ENCODE results near the gene USO1.

USO1 gene

DNA sequence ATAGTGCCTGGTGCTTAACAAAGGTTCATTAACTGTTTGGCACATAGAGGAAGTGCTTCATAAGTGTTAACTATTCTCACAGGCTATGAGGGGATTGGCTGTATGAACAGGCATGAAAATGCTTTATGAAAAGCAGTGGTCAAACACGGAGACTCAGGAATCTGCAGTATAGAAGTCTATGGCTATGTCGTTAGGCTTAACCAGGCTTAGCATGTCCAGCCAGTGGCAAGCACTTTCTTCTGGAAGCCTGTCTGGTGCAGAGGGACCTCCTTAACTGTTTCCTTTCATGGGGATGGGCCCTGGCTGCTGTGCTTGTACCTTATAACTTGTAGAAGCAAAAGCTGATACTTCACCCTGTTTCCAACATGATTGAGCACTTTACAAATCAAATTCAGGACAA is 99.4 kb downstream of the USO1 start:
- no peak overlapping the region for H3K4me3 ChIP-seq (ENCODE audit: low read depth, low read length)
- in situ Hi-C loops (cut with HindIII; ENCODE audit: low sequenced_read_pairs), result no loop called here
- TF ChIP-seq, protein P1, sequence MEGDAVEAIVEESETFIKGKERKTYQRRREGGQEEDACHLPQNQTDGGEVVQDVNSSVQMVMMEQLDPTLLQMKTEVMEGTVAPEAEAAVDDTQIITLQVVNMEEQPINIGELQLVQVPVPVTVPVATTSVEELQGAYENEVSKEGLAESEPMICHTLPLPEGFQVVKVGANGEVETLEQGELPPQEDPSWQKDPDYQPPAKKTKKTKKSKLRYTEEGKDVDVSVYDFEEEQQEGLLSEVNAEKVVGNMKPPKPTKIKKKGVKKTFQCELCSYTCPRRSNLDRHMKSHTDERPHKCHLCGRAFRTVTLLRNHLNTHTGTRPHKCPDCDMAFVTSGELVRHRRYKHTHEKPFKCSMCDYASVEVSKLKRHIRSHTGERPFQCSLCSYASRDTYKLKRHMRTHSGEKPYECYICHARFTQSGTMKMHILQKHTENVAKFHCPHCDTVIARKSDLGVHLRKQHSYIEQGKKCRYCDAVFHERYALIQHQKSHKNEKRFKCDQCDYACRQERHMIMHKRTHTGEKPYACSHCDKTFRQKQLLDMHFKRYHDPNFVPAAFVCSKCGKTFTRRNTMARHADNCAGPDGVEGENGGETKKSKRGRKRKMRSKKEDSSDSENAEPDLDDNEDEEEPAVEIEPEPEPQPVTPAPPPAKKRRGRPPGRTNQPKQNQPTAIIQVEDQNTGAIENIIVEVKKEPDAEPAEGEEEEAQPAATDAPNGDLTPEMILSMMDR (IDR thresholded peaks at IDR 0.05; ENCODE audit: low read depth, low read length, missing control alignments), result no peak
- no peak for DNase-seq (ENCODE audit: low read depth)

DNA sequence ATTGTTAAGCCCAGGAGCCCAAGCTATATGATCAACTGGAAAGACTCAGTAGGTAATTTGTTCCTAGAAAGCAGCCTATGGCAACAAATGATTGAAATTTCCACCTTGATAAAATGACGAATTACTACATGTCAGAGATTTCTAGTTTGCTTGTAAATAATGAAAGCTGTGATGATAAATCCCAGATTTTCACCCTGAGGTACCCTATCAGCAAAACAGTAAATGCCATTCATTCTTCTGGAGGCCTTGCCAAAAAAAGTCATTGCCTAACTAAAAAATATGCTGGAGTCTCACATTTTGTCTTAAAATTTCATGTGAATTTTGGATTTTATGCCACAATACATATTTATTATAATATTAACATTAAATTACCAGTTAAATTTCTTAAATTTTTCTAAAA is 106.5 kb downstream of the USO1 start:
- in situ Hi-C loops (cut with HindIII; ENCODE audit: low sequenced_read_pairs), result no loop called here
- no peak for DNase-seq (ENCODE audit: low read depth)
- H3K4me3 ChIP-seq (ENCODE audit: low read depth, low read length), result no peak overlapping the region
- TF ChIP-seq, protein P1 (IDR thresholded peaks at IDR 0.05; ENCODE audit: low read depth, low read length, missing control alignments), result no peak

DNA sequence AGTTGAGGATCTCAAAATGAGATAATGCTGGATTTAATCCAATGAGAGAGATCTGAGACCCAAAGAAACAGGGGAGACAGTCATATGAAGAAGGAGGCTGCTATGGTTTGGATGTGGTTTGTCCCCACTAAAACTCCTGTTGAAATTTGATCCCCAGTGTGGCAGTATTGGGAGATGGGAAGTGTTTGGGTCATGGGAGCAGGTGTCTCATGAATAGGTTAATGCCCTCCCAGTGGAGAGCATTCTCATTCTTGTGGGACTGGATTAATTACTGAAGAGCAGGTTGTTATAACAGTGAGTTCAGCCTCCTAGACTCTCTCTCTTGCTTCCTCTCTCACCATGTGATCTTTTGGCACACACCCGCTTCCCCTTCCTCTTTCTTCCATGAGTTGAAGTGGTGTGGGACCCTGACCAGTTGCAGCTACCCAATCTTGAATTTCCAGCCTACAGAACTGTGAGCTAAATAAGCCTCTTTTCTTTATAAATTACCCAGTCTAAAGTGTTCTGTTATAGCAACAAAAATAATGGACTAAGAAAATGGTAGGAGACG is 107.6 kb downstream of the USO1 start:
- TF ChIP-seq, protein P1 (IDR thresholded peaks at IDR 0.05; ENCODE audit: low read depth, low read length, missing control alignments), result no peak
- in situ Hi-C loops (cut with HindIII; ENCODE audit: low sequenced_read_pairs), result no loop called here
- no peak for DNase-seq (ENCODE audit: low read depth)

DNA sequence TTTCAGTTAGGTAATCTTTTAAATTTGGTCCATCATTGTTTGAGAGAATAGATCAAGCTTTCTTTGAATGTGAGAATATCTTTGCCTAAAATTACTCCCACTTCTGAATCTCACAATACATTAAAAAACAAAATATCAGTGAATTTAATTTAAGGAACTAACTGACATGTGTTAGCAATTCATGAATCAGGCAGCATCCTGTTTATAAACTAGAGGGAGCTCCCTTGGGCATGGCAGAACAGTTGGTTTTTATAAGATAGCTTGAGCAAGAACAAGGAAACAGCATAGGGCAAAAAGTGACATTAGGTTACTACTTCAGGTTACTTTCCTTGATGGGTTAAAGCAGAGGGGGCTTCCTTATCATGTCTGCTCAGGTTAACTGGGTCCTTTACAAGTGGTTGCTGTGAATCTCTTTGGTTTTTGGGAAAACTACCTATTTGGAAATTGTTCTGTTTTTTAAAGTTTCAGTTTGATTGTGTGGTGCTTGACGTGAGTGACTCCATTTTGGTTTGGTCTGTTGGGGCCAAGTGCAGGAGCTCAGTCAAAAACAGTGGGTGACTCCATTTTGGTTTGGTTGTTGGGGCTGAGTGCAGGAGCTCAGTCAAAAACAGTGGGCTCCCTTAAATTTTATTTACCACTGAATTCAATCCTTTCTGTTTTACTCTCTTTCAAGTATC is 109.9 kb downstream of the USO1 start:
- no peak for DNase-seq (ENCODE audit: low read depth)
- TF ChIP-seq, protein P1 (IDR thresholded peaks at IDR 0.05; ENCODE audit: low read depth, low read length, missing control alignments), result no peak
- no peak overlapping the region for H3K4me3 ChIP-seq (ENCODE audit: low read depth, low read length)
- in situ Hi-C loops (cut with HindIII; ENCODE audit: low sequenced_read_pairs), result no loop called here

More for the DNA sequence above, 107.6 kb downstream of the USO1 start:
- no peak overlapping the region for H3K4me3 ChIP-seq (ENCODE audit: low read depth, low read length)

DNA sequence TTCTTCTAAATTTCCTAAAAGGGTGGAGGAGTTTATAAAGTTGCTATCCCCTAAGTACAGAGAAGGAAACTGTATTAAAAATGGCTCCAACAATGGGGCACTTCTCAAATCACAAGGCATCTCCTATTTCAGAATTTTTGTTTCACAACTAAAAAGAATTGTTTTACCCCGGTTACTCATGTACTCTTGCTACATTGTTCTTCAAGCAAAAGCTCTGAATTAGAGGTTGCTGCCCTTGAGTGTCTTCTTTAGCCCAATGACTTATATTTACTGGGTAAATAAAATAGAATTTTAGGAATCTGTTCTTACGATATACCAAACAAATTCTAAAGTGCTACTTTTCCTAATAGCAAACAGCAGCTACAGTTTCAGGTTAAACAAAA is 110.4 kb downstream of the USO1 start:
- in situ Hi-C loops (cut with HindIII; ENCODE audit: low sequenced_read_pairs), result no loop called here
- DNase-seq (ENCODE audit: low read depth), result no peak
- TF ChIP-seq, protein P1 (IDR thresholded peaks at IDR 0.05; ENCODE audit: low read depth, low read length, missing control alignments), result no peak
- H3K4me3 ChIP-seq (ENCODE audit: low read depth, low read length), result no peak overlapping the region

DNA sequence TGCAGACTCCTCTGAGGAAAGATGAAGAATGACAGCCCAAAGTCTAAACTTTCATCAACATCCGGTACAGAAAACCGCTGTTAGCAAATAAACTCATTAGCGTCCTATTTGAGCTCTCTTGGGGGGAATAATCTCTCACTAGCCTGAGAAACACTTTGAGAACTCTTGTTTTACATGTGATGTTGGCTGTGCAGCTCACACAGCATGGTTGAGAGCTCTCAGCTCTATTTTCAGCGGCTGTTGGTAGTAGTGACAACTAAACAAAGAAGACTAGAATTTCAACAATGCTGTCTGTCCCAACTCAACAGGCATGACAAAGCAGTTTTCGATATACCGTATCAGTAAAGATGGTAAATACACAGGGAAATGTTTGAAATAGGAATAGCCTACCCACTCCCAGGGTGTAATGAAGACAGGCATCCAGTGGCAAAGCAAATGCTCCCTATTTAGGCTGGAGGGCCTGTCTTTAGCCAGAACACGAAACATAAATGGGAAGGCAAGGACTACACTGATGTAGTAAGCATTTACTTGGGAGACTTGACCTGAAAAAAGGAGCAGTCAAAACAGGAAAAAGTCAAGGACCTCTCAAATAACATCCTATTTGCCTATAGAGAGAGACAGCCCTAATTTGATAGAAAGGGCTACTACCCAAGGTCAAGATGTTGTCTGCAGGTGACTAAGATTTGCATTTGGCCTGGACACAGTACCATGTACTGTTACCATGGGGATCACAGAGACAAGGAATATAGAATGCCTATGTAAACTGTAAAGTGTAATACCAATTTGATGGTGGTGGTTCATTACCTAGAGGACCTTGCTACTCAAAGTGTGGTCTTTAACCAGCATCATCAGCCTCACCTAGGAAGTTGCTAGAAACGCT is 117.5 kb downstream of the USO1 start:
- TF ChIP-seq, protein P1 (IDR thresholded peaks at IDR 0.05; ENCODE audit: low read depth, low read length, missing control alignments), result no peak
- DNase-seq (ENCODE audit: low read depth), result no peak

More for the DNA sequence above, 117.5 kb downstream of the USO1 start:
- H3K4me3 ChIP-seq (ENCODE audit: low read depth, low read length), result no peak overlapping the region
- in situ Hi-C loops (cut with HindIII; ENCODE audit: low sequenced_read_pairs), result no loop called here

All from astrocyte of the cerebellum (primary cell).